Thoracic aorta (tissue), 2 donors: Measurements from ENCODE around the gene TTI1. TPM values are rescaled to one million over a fixed set of nuclear protein-coding genes. Genes with fewer than 3 reads are reported as not detected.

Source experiments
- ATAC-seq: fragments of 150-250 bp; one replicate; pipeline ENCODE4 v1.8.0; 2017; ENCODE audit warnings: low read depth; ENCODE audit not compliant: insufficient number of reproducible peaks, low FRiP score
- DNase-seq: peaks from one replicate; pipeline ENCODE4 v3.0.0-alpha.2; 2020; ENCODE audit warnings: low spot score
- H3K27ac ChIP-seq, 2 donors: fragments of 200-600 bp; sonication (generic); 1 replicate in 1 of 2; 2 replicates in 1 of 2; pipeline ENCODE4 v1.5.1; 2016; ENCODE audit warnings: mild to moderate bottlenecking in 2 of 2, moderate library complexity in 2 of 2
- H3K27me3 ChIP-seq: fragments of 200-600 bp; sonication (generic); replicated peaks from 2 replicates; pipeline ENCODE4 v1.6.0; 2016; ENCODE audit warnings: mild to moderate bottlenecking; ENCODE audit not compliant: insufficient read depth
- H3K36me3 ChIP-seq: fragments of 200-600 bp; sonication (generic); one replicate; pipeline ENCODE4 v1.5.1; 2016
- H3K4me1 ChIP-seq, 2 donors: fragments of 200-600 bp; sonication (generic); 1 replicate in 1 of 2; 2 replicates in 1 of 2; pipeline versions ENCODE4 v1.5.1 to v1.6.0; 2016; ENCODE audit warnings: low read depth in 2 of 2, mild to moderate bottlenecking in 1 of 2; ENCODE audit not compliant: control insufficient read depth in 1 of 2
- H3K4me3 ChIP-seq: fragments of 200-600 bp; sonication (generic); 2 replicates; pipeline ENCODE4 v1.5.1; 2016; ENCODE audit warnings: mild to moderate bottlenecking
- H3K9me3 ChIP-seq: fragments of 200-600 bp; sonication (generic); 2 replicates; pipeline ENCODE4 v1.5.1; 2016
- total RNA-seq, 2 donors: library from RNA; depleted of rRNA; stranded (reverse); fragments of >200 nt; gene quantifications; one replicate each; pipeline versions ENCODE4 v1.1.0 to v1.2.3, GENCODE V29; 2016
- TF ChIP-seq, protein P1 (sequence below): fragments of 200-600 bp; sonication (generic); IDR thresholded peaks from one replicate; pipeline ENCODE4 v1.5.1; 2019; ENCODE audit warnings: antibody characterized with exemption

Gene TTI1
- total RNA-seq, 2 donors from 2014 or later: 12.2 to 20.1 TPM

DNA sequence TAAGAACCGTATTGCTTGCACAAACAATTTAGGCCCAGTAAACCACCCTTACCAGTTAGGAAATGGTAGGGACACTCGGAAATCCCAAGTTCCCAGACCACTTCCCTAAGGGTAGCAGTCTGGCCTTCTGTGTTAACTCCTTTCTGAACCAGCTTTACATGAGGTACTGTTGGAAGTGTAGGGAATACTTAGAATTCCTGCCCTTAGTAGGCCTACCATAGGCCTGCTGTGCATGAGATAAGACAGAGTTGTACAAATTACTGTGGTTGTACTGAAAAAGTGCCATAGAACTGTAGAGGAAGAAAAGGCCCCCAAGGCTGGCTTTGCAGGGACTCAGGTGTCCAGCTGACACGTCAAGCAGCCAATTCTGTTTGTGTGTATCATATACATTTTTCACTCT, 11.4 kb upstream of the TTI1 start:
- TF ChIP-seq, protein P1, sequence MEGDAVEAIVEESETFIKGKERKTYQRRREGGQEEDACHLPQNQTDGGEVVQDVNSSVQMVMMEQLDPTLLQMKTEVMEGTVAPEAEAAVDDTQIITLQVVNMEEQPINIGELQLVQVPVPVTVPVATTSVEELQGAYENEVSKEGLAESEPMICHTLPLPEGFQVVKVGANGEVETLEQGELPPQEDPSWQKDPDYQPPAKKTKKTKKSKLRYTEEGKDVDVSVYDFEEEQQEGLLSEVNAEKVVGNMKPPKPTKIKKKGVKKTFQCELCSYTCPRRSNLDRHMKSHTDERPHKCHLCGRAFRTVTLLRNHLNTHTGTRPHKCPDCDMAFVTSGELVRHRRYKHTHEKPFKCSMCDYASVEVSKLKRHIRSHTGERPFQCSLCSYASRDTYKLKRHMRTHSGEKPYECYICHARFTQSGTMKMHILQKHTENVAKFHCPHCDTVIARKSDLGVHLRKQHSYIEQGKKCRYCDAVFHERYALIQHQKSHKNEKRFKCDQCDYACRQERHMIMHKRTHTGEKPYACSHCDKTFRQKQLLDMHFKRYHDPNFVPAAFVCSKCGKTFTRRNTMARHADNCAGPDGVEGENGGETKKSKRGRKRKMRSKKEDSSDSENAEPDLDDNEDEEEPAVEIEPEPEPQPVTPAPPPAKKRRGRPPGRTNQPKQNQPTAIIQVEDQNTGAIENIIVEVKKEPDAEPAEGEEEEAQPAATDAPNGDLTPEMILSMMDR: no peak
- DNase-seq: no peak
- H3K27me3 ChIP-seq: no peaks in the 10 kb centered on the region
- H3K9me3 ChIP-seq: no peaks in the 10 kb centered on the region
- ATAC-seq: no peak
- H3K4me3 ChIP-seq: no peak overlapping the region
- H3K36me3 ChIP-seq: peaks cover 9% of the 10 kb centered on the region
- H3K4me1 ChIP-seq: peaks cover 0 to 23% of the 10 kb centered on the region in 2 donors
- no peak overlapping the region for H3K27ac ChIP-seq

DNA sequence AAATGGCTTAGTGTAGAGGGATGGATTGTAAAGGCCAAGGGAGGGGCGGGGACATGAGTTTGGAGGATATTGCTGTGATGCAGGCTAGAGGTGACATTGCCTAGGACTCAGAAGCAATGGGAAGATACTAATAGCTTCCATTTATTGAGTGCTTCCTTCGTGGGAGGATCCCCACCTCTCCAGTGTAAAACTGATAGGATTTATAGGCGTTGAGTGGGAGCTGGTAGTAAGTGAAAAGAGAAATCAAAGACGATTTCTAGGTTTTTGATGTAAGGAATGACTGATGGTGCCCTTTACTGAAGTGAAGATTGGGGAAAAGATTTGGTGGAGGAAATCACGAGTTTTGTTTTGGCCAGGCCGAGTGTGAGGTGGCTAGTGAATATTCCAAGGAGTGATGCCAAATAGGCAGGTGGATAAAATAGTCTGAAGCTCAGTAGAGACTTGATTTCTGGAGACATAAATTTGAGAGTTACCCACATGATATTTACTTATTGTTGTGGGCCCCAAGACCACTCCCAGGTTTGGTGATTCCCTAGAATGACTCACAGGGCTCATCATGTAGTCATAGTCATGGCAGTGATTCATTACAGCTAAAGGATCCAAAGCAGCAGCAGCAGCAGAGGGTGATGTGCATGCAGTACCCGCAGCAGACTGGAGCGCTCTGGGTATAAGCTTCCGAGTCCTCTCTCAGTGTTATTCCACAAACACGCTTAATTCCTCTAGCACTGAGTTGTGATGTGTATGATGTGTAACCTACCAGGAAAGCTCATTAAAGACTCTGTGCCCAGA, 10.4 kb upstream of the TTI1 start:
- ATAC-seq: no peak
- H3K9me3 ChIP-seq: no peaks in the 10 kb centered on the region

DNA sequence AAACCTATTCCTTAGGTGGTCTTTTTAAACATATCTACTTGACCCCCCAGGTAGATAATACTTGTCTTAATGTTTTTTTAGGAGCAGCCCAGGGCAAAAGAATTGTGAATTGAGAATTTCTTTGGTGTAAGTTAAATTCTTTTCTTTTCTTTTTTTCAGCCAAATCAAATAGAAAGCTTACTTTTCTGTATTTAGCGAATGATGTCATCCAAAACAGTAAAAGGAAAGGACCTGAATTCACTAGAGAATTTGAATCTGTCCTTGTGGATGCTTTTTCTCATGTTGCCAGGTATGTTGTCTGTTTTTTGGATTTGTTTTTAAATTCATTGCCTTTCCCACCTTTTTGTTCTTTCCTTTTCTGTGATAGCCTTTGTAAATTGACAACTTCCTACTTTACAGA, 7.0 kb upstream of the TTI1 start:
- DNase-seq: no peak
- TF ChIP-seq, protein P1: no peak
- ATAC-seq: no peak
- Histone ChIP-seq H3K4me1 (peaks cover 11 to 45% of the 10 kb centered on the region in 2 donors), H3K27ac (no peak overlapping the region), H3K27me3 (no peaks in the 10 kb centered on the region), H3K36me3 (peaks cover 6% of the 10 kb centered on the region), H3K4me3 (no peak overlapping the region), H3K9me3 (no peaks in the 10 kb centered on the region)

More for the DNA sequence above, 10.4 kb upstream of the TTI1 start:
- Histone ChIP-seq H3K4me3 (no peak overlapping the region), H3K27ac (no peak overlapping the region), H3K27me3 (no peaks in the 10 kb centered on the region), H3K36me3 (peaks cover 9% of the 10 kb centered on the region), H3K4me1 (peaks cover 0 to 28% of the 10 kb centered on the region in 2 donors)
- TF ChIP-seq, protein P1: no peak
- DNase-seq: no peak

DNA sequence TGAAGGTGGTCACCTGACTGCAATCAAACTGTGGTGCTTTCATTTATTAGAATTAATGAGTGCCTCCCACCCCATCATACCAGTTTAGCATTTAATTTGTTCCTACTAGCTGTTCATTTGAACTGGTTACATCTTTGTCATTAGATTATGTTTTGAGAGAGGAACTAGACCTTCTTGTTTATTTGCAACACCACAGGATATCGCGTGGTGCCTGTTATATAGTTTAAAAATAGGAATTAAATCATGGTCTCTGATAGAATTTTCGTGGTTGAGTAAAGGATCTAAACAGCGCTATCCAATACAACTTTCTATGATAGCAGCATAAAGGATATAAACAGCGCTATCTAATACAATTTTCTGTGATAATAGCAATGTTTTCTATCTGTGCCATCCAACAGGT, 3.1 kb upstream of the TTI1 start:
- Histone ChIP-seq H3K36me3 (no peaks in the 10 kb centered on the region), H3K4me3 (no peak overlapping the region), H3K4me1 (peaks cover 27 to 67% of the 10 kb centered on the region in 2 donors), H3K27me3 (no peaks in the 10 kb centered on the region), H3K27ac (no peak overlapping the region), H3K9me3 (no peaks in the 10 kb centered on the region)
- DNase-seq (no peak), ATAC-seq (no peak)
- TF ChIP-seq, protein P1: no peak

DNA sequence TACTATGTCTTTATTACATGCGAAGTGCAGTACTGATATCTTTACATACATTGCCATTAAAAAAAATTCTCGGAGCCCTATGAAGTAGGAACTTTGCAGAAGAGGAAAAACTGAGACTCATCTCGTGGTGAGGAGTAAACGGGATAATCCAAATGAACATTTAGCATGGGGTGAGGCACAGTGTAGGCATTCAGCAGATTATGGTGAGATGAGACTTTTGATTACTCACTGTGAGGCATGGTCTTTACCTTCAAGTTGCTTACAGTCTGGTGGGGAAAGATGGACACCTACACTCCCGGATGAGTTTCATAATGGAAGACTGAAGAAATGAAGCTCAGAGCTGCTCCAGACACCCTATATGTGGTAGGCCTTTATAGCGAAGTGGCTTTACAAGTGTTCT, 1.7 kb upstream of the TTI1 start:
- ATAC-seq (no peak), DNase-seq (no peak)
- TF ChIP-seq, protein P1: no peak
- Histone ChIP-seq H3K4me1 (peaks cover 27 to 57% of the 10 kb centered on the region in 2 donors), H3K27ac (no peak overlapping the region), H3K9me3 (no peaks in the 10 kb centered on the region), H3K36me3 (no peaks in the 10 kb centered on the region), H3K4me3 (peak overlapping the region; percentile 81), H3K27me3 (no peaks in the 10 kb centered on the region)
